ENCODE data around the gene ELMOD3.
"Not testable (repeated sequence)": the region's sequence is repeated elsewhere in the genome, so short reads cannot be mapped to it uniquely, and the experiment has no call there.

Gene ELMOD3

DNA sequence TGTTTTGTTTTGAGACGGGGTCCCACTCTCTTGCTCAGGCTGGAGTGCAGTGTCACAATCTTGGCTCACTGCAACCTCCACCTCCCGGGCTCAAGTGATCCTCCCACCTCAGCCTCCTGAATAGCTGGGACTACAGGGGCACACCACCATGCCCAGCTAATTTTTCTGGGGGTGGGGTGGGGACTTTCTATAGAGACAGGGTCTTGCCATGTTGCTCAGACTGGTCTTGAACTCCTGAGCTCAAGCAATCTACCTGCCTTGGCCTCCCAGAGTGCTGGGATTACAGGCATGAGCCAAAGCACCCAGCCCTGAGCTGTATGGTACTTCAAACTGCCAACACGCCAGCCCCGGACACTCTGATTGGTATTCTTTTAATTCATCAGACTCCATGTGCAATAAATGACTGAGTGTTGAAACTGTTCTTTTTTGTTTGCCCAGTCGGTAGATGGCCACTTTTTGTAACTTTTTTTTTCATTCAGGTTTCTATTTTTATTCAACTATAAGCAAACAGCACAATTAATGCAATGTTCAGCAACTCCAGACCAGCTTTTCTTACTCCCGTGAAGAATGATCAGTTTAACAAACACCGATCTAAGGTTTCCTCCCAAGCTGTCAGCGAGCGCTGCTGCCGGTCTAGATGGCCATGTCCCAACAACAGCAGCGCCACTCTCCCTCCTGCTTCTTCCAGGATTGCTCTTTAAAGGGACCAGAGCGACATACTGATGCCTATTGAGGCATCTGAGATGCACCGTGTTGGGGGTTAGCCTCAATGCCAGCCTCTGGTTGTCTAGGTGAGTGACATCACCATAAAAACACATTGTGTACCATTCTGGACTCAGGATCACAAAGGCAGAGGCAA lies 14.3 kb upstream of the ELMOD3 start:
- TF ChIP-seq, protein P1, sequence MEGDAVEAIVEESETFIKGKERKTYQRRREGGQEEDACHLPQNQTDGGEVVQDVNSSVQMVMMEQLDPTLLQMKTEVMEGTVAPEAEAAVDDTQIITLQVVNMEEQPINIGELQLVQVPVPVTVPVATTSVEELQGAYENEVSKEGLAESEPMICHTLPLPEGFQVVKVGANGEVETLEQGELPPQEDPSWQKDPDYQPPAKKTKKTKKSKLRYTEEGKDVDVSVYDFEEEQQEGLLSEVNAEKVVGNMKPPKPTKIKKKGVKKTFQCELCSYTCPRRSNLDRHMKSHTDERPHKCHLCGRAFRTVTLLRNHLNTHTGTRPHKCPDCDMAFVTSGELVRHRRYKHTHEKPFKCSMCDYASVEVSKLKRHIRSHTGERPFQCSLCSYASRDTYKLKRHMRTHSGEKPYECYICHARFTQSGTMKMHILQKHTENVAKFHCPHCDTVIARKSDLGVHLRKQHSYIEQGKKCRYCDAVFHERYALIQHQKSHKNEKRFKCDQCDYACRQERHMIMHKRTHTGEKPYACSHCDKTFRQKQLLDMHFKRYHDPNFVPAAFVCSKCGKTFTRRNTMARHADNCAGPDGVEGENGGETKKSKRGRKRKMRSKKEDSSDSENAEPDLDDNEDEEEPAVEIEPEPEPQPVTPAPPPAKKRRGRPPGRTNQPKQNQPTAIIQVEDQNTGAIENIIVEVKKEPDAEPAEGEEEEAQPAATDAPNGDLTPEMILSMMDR (IDR thresholded peaks at IDR 0.05; ENCODE audit: low read depth, low read length), result no peak
- no peak for DNase-seq
- H3K9me3 ChIP-seq (ENCODE audit: severe bottlenecking), result no peaks in the 10 kb centered on the region
- H3K36me3 ChIP-seq, result peaks cover 4% of the 10 kb centered on the region
- H3K27me3 ChIP-seq (ENCODE audit: insufficient read depth, low read depth, severe bottlenecking), result no peaks in the 10 kb centered on the region
- no peak overlapping the region for H3K4me3 ChIP-seq (ENCODE audit: low read depth, low read length)
- H3K27ac ChIP-seq, result no peak overlapping the region

DNA sequence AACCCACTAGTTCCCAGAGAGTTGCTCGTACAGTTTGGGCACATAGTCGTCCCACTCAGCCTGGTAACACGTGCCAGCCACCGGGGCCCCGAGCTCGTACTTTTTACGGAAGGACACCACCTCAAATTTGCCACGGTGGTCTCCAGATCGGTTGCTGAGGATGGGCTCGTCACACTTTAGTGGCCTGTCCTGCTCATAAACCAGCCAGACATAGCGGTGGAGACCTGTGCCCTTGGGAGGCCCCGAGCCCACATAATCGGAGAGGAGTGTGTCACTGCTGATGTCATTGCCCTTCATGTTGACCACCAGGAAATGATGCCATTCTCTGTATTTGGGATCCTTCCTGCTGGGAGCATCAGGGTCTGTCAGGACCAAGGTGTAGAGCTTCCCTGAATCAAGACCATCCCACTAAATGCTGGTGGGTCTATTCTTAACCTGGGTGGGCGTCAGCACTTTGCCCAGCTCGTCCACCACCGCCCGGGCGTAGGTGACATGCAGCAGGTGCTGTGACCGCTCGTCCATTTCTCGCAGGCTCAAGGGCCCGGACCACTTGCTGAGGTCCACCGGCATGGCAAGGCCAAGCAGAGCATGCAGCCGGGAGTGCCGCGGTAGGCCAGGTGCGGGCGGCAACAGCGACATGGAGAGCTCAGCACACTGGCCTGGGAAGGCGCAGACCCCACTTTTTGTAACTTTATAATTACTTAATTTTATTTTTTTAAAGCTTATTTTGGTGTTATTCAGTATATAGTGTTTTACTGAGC lies 13.1 kb upstream of the ELMOD3 start:
- TF ChIP-seq, protein P1 (IDR thresholded peaks at IDR 0.05; ENCODE audit: low read depth, low read length), result no peak
- DNase-seq, result no peak
- H3K27me3 ChIP-seq (ENCODE audit: insufficient read depth, low read depth, severe bottlenecking), result no peaks in the 10 kb centered on the region

DNA sequence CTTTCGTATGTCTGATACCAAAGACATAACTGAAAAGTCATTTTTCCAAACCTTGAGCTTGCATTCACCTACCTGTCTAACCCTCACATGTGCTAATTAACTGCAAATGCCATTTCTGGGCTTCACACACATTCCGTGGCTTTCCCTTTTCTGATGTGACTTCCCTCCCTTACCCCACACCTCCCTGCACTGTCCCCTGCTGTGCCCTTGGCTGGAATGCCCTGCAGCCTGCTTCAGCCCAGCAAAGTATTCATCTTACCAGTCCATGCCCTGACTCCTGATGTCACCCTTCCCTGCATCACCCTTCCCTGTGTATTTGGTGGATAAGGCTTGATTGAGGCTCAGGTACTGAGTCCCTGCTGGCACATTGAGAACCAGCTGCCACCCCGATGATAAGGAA lies 12.4 kb upstream of the ELMOD3 start:
- Histone ChIP-seq H3K36me3 (peaks cover 13% of the 10 kb centered on the region), H3K27me3 (ENCODE audit: insufficient read depth, low read depth, severe bottlenecking) (no peaks in the 10 kb centered on the region), H3K27ac (no peak overlapping the region), H3K4me3 (ENCODE audit: low read depth, low read length) (no peak overlapping the region), H3K9me3 (ENCODE audit: severe bottlenecking) (no peaks in the 10 kb centered on the region)
- TF ChIP-seq, protein P1 (IDR thresholded peaks at IDR 0.05; ENCODE audit: low read depth, low read length), result no peak
- DNase-seq, result no peak

More for the DNA sequence above, 13.1 kb upstream of the ELMOD3 start:
- Histone ChIP-seq H3K4me3 (ENCODE audit: low read depth, low read length) (no peak overlapping the region), H3K9me3 (ENCODE audit: severe bottlenecking) (no peaks in the 10 kb centered on the region), H3K36me3 (peaks cover 13% of the 10 kb centered on the region), H3K27ac (no peak overlapping the region)

DNA sequence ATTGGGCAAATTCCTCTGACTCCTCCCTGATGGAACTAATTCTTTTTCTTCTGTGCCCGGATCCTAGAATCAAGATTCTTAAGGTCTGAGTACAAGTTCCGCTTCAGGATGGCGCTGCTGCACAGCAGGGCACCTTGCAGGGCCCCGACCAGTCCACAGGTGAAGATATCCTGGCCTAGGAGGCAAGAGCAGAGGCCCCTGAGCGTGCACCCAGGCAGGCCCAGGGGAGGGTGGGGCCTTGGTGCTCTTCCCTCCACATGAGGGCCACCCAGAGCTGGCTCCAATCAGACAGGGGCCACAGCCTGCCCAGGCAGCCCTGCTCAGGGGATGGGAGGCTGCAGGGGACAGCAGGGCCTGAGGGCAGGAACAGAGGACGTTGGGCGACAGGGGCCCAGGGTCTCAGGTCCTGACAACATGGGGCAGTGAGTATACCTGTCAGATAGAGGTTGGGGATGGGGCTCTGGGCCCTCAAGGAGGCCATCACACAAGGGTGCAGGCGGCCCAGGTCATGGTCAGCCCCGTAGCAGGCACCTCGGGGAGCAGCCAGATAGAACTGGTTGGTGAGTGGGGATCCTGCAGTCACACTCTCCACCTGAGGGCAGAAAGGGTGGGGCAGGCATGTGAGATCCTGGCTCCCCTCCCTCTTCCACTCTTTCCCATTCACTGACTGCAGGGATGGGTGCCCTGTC lies 11.2 kb upstream of the ELMOD3 start:
- H3K9me3 ChIP-seq (ENCODE audit: severe bottlenecking); DNase-seq; H3K27me3 ChIP-seq (ENCODE audit: insufficient read depth, low read depth, severe bottlenecking); H3K27ac ChIP-seq; H3K4me3 ChIP-seq (ENCODE audit: low read depth, low read length): not testable (repeated sequence)
- H3K36me3 ChIP-seq, result peaks cover 16% of the 10 kb centered on the region

DNA sequence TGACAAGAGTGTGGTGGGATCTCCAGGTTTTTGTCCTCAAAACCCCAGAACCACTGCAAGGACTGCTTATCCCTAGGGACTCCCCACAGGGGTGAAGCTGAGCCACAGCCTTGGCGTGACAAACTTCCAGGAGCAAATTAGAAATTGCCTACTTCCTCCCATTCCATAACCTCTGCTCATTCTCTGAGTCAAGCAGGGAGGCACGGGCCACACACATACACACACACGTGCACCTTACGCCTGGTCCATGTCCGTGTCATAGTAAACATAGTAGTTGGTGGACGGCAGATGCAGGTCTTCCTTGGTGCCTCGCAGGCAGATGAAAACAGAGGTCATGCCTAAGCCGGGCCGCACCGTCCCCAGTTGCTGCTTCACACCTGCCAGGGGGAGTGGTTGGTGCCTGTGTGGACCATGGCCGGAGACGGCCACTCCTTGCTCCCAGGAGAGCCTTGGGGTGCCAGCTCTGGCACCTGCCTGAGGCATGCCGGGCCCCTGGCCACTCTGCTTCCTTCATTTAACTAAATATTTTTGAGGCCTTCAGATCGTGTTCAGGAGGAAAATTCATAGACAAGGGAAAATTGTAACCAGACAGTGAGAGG lies 10.1 kb upstream of the ELMOD3 start:
- H3K27ac ChIP-seq, result no peak overlapping the region
- no peaks in the 10 kb centered on the region for H3K9me3 ChIP-seq (ENCODE audit: severe bottlenecking)
- peaks cover 20% of the 10 kb centered on the region for H3K36me3 ChIP-seq
- H3K27me3 ChIP-seq (ENCODE audit: insufficient read depth, low read depth, severe bottlenecking), result no peaks in the 10 kb centered on the region
- H3K4me3 ChIP-seq (ENCODE audit: low read depth, low read length), result no peak overlapping the region
- DNase-seq, result no peak
- TF ChIP-seq, protein P1 (IDR thresholded peaks at IDR 0.05; ENCODE audit: low read depth, low read length), result no peak

Data from WERI-Rb-1 (cell line).